Activated CD4-positive, alpha-beta T cell treated with anti-CD3 and anti-CD28 coated beads, Interleukin-2, Interleukin-4, amounts not matched to agents 100 ng/mL and 50 ng/mL, durations not matched to agents 16 hours and 8 hours (primary cell): ENCODE data around the gene HOXC10.

Experiments
- DNase-seq: peaks from one replicate; pipeline ENCODE4 v3.0.0-alpha.2; 2020; ENCODE audit warnings: low spot score

Gene HOXC10

DNA sequence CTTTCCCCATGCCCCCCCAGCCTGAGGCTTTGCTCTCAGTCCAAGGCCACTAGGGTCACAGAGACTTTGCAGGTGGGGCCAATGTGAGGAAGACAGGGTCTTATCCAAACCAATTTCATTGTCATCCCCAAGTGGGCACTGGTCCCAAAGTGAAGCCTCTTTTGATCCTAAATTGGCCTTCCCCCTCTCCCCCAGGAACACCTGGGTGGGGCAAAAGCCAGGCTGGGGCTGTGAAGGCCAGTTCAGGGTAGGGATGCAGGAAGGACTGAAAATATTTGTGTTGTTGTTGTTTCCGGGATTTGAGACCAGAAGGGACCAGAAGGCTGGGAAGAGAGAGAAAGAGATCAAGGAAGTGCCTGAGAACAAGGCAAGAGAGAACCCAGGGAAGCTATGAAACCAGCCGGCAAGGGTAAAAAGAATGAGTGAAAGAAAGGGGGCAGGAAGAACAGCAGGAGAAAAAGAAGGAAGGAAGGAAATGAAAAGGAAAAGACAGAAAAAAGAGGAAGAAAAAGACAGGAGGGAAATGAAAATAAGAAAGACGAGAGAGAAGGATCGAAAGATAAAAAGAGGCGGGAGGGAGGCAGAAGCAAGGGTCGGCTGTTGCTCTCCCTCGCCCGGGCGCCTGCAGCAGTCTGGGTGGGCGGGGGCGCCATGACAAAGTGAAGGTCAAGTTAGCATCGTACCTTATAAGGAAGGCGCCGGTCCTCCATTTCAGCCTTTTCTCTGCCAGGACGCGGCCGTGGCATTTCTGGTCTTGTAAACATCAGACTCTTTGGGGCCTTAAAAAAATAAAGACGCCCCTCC, 19.5 kb upstream of the HOXC10 start:
- DNase-seq = no peak

DNA sequence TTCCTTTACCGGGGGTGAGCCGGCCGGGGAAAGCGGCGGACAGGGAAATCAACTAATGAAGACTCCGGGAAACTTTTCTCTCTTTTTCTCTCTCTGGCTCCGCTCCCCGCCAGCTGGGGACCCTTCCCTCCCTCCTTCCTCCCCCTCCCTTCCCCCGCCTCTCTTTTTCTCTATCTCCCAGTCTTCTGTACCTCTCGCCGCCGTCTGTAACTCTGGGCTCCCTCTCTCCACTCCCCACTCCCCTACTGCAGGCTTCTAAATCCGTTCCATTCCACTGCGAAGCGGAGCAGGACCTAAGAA, 18.9 kb upstream of the HOXC10 start:
- no peak for DNase-seq

DNA sequence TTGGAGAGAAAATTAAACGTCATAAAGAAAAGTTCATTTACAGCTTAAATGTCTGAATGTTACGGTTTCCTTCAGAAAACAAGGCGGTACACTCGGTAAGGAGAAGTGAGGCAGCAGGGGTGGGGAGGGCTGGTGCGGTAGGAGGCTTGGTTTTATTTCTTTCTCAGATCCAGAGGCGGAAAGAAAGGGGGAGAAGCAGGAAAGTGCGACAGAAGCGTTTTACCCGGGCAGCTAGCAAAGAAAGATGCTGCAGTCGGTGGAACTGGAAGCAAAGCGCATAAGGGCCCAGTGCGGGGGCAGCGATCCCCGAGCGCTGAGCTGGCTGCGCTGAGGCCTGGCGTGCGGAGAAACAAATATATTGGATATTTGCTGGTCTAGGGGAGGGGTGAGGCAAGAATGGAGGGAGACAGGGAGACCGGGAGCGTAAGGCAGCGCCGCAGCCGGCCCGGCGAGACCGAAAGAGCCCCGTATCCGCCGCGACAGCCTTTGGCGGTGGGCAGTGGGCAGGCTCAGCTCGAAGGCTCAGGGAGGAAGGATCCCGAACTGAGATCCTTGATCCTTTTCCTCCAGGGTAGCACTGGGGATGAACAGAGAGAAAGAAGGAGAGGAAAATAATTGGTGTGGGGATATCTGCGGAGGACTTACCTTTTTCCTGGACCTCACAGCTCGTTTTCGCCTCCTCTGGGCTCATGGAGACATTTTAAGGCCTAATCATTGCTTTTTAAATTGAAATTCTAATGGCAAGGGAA, 18.4 kb upstream of the HOXC10 start:
- no peak for DNase-seq

DNA sequence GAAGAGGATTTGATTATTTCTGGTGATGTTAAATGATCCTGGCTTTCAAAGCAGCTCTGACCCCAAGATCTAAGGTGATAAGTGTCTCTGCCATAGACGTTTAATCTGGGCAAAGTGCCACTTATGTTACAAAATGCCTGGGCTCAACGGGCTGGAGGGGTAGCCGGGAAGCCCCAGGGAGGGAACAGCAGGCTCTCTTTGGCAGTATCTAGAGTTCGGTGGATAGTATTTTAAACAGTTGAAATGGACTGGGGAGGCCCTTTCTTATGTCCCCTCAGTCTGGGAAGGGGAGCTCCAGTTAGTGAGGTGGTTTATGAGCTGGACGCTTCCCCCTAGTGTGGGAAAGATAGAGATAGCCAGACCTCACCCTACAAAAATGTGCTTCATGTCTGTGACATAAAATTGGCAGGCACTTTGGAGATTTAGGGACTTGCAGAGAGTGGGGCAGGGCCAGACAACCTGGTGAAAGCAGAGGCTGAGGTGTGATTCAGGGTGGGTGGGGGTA, 17.5 kb upstream of the HOXC10 start:
- no peak for DNase-seq

DNA sequence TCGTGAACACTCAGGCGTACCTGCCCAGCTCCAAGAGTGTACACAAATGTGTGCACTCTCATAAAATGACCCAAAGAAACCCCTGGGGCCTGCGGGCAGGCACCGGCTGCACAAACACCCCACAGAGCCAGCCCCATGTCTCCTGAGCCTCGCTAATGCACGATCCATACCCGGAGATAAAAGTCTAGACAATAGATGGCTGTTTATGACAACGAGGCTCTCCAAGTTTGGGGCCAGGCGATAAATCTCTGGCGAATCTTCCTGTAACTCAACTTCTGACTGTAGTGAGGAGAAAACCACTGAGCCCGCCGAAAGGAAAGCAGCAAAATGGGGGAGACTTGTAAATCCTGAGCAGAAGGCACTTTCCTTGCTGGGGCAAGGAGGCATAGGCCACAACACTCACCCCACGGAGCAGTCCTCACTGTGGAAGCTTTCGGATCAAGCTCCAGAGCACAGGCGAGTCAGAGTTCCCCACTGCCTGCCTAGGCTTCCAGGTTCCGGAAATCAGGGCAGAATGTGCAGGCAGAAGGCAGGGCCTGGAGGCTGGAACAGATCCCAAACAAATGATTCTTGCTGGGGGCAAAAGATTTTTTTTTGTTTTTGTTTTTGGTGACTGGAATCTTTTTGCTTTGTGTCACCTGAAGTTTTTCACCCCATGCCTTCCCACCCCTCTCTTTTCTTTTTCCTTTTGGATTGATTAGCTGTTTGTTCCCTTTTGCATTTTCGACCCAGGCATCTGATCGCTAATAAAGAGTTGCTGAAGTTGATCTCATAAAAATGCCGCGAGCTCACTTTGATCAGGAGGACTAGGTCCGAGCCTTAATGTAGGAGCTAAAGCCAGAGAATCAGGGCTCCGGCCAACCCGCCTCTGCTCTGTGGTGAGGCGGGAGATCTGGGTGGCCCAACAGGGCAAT, 16.5 kb upstream of the HOXC10 start:
- no peak for DNase-seq

DNA sequence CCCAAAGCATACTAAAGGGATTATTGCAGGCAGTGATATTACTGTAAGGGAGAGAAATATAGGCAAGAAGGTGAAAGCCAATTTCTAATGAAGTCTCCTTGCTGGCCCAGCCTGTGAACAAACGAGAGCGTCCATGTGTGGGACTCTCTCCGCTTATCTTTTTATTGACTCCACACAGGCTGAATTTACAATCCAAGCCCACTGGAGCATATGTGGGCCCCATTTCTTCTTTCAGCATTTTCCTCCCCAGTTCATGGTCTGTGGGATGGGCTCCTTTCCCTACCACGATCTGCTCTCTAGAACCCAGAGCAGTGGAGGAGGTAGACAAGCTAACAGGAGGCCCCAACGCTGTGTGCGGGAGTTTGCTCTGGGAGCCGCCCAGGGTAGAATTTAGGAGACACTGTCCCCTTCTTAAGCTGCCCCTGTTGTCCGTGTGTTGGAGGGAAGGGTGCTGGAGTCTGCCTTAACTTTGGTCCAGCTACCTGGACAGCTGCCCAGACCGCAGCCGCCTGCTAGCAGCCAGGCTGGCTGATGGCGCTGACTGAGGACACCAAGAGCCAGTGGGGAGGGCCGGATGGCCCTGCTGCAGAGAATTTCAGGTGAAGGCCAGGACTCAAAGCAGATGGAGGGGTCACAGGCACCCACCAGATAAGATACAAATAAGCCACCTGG, 15.2 kb upstream of the HOXC10 start:
- DNase-seq = no peak

DNA sequence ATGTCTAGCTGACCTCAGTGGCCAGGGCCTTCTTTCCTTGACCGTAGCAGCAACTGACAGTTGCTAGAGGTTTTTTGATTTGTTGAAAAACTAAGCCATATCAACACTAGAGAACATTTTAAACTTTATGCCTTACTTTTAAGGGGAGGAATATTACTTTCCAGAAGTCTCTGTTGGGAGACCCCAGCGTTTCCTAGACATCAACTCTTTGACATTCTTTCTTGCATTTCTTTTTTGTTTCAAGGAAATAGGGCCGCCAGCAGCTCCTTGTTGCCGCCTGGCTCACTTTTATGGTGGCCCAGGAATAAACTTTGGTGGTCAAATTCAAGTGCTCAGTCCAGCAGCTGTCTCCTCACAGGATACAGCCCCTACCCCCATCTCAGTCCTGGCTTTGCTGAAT, 14.5 kb upstream of the HOXC10 start:
- no peak for DNase-seq

DNA sequence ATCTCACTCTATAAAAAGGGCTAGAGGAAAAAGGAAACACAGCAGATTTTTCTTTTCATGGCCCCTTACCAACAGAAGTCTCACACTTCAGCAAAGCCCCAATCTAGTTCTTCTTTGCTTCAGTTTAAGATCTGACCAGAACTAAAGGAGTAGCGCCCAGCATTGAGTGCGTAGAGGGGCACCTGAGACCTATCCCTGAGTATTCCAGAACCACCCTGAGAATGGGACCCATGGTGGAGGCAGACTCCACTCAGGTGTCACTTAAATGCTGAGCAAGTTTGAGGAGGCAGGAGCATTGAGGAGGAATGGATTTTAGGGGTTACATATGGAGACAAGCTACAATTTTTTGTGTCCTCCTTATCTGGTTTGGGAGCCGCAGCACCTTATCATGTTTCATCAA, 13.8 kb upstream of the HOXC10 start:
- no peak for DNase-seq

DNA sequence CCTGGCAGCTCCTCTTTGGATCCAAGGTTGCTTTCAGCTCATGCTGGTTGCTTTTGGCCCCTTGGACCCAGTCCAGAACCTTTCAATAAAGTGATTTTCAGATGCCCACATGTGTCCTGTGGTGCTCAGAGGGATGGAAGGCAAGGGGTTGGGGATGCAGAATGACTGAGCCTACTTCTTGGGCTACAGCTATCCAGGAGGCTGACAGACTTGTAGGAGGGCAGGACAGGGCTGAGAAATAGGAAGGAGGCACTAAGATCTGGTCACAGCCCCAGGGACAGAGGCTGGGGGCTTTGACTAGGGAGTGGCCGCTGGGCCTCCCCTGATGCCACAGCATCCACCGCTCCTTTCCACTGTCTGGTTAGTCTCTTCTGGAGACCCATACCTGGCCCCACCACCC, 13.3 kb upstream of the HOXC10 start:
- DNase-seq = no peak

DNA sequence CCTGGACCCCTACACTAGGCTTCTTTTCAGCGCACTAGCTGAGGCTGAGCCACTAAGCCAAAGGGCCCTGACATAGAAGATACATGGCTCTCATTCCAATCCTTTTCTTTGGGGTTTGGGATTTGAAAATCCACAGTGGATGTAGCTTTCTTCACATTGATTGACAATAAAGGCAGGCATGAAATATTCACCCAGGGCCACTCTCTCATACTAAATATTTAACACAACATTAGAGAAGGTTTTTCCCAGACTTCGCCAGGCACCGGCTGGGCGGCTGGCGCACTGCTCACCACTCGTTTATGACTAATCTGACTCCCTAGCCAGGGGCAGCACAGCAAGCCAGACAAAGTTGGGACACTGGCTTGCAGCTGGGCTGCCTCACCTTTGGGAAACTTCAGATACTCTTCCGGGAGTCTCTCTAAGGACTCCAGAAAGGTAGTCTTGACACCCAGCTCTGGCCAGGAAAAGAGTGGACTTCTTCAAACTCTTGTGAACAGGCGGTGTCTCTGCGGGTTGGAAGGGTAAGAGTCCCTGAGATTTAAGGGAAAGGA, 12.7 kb upstream of the HOXC10 start:
- no peak for DNase-seq

DNA sequence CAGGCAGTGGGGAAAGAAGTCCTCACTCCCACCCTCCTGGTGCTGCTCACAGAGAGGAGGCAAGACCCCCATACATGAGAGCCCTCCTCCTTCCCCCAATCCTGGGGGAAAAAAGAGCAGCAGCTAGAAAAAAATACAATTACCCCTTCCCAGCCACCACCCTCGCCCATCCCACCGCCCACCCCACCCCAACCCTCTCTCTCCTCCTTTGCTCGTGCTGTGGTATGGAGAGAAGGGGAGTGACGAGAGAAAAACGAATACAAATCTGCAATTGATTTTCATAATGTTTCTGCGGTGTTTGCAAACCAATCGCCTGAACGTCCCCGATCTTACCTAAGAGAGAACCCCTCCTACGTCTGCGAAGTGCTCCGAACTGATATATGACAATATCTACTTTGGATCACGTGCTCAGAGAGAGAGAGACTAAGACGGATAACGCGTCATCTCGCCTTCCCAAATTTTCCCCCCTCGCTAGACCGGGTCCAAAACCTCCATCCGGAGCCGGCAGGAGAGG, 12.2 kb upstream of the HOXC10 start, which contains the start of gene HOXC11:
Gene HOXC11, plus strand, starts transcription at position 405 of the 514 bp plus-strand sequence. CDS start 116 bp downstream, outside the sequence.
- DNase-seq = no peak

DNA sequence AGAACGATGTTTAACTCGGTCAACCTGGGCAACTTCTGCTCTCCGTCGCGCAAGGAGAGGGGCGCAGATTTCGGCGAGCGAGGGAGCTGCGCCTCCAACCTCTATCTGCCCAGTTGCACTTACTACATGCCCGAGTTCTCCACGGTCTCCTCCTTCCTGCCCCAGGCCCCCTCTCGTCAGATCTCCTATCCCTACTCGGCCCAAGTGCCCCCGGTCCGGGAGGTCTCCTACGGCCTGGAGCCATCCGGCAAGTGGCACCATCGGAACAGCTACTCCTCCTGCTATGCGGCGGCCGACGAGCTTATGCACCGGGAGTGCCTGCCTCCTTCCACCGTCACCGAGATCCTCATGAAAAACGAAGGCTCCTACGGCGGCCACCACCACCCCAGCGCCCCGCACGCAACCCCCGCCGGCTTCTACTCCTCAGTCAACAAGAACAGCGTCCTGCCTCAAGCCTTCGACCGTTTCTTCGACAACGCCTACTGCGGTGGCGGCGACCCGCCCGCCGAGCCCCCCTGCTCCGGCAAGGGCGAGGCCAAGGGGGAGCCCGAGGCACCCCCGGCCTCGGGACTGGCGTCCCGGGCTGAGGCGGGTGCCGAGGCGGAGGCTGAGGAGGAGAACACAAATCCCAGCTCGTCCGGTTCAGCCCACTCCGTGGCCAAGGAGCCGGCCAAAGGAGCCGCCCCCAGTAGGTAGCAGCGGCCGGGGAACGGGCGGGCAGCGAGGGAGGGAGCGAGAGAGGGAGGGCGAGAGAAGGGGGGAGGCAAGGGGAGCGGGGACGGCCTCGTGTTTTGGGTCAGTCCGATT, 11.5 kb upstream of the HOXC10 start:
- DNase-seq = no peak

DNA sequence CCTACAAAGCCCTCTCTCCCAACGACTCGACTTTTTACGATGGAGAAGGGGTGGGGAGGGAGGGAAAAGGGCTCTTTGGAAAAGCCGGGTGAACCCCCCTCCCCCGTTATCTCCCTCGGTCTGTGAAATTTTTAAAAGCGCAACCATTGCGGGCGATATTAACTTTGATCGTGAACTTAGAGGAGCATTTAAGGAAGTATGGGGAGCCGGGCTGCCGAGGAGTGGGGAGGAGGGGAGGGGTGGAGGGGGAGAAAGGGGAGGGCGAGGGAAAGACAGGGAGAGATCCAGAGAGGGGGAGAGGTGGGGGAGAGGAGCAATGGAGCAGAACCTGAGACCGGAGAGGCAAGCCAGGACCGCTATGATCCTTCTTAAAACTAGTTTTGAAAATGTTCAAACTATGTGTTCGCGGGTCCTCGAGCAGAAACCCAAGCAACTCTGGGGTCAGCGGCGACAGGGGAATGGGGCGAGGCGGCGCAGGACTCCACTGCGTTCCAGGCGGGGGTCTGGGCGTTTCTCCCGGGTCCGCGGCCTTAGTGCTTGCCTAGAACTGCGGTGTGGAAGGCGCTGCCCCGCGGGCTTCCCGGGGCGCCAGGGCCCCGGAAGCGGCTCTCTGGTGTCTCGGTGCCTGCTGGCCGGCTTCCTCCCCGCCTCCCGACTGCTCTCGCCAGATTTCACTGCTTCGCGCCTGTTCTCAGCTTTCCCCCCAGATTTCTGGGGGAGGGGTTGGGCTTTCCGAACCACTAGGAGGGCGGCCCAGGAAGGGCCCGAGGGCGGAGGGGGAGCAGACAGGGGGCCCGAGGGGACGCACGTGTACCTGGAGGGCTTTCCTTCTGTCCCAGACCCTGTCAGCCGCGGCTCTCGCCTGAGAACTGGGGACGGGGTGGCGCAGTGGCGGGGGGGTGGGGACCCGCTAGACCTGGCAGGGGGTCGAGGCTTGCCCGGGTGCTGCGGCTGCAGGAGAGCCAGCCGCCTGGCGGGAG, 10.6 kb upstream of the HOXC10 start, which contains the start of gene HOTAIR:
Gene HOTAIR, minus strand, starts transcription at position 871 of the 980 bp plus-strand sequence.
- no peak for DNase-seq

DNA sequence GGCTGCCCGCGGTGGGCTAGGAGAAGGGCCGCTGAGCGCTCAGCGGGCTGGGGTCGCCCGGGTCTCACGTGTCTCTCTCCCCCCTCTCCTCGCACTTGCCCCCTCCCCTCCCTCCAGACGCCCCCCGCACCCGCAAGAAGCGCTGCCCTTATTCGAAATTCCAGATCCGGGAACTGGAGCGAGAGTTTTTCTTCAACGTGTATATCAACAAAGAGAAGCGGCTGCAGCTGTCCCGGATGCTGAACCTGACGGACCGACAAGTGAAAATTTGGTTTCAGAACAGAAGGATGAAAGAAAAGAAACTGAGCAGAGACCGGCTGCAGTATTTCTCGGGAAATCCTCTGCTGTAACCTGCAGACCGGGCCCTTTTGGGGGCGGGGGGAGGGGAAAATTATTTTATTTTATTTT, 9.9 kb upstream of the HOXC10 start:
- DNase-seq = no peak

DNA sequence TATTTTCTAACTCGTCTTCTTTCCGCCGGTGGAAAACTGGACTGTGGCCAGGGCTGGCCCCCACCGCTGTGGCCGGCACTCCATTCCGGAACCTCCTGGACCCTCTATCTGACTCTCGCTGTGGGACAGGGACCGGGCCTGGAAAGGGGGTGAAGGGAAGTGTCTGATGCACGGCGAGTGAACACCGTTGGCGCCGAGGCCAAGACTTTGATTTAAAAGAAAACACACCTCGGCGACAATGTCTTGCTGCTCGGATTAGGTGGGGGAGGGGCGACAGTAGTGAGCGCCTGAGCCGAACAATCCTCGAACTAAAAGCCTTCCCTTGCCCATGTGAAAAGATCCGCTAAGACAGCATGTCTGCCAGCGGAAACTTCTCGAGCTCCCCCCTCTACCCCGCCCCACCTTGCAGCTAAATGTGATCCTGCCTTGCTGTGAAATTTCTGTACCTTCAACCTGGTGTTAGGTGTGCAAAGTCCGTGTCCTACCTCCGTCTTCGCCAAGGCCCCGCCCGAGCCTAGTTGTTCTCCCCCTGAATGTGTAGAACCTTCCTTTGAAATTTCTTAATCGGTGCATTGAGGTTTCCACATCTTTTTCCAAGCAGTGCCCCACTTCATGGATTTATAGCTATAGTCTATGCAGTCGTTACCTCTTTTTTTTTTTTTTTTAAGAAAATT, 9.3 kb upstream of the HOXC10 start:
- DNase-seq = no peak

DNA sequence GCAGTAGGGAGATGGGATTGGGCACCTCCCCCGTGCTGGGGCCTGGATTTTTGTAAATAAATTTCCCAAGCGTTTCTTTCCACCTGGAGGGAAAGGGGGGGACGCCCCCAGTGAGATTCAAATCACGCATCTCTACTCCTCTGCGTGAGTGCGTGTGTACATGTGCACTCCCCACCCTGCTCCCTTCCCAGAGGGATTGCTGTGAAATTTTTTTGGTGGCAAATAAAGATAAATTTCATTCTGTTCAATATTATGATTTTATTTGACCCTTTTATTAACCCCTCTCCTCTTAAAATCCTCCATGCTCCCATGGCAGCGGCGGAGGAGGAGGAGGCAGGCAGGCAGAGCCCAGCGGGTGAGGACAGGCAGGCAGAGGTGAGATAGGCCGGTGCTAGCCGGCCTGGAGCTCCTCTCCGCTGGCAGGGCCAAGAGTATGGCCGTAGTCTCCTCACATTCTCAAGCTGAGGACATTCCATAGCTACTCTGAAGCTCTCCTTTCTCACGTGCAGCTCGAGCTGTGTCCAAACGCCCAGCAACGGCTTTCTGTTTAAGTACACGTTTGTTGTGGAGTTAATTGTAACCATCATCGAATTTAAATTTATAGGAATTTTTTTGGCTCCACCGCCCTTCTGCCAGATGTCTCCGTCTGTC, 8.6 kb upstream of the HOXC10 start:
- DNase-seq = no peak

DNA sequence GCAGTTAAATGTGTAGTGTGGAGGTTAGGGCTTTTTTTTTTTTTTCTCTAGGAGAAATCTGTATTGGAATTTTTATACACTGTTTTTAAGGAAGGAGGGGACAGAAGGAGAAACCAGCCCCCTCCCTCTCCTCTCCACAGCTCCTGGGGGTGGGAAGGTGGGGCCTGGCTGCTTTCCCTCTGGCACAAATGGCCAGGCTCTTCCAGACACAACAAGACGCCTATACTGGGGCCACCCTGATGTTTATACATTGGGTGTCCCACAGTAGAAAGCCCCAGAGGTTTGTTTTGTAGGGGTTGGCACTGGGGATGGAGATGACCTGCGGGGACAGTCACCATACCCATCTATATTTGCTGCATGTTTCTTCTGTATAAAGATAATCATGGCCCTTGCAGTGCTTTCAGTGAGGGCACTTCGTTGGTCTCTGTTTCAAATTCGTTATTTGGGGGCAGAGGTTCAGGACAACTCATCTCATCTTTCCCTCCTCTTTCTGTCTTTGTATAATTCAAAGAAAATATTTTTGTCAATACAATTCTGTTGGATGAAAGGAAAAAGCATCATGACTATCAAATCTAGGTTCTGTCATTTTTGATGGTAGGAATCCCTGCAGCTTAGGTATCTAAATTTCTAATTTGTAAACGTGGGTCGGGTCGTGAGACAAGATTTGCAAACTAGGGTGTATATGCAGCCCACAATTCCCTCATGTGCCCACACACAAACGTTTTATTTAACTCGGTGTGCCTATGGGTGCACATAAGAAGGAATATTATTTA, 7.9 kb upstream of the HOXC10 start:
- DNase-seq = no peak
